Neural cell (in vitro differentiated cells): ENCODE results near the gene SLC19A1. TPM values are rescaled to one million over a fixed set of nuclear protein-coding genes. Genes with fewer than 3 reads are reported as not detected.

Source experiments
- H2AFZ ChIP-seq: fragments of 200-600, 300-800 bp; sonication (generic), shearing (Covaris generic); 2 replicates; pipeline ENCODE4 v1.6.0; 2014; ENCODE audit warnings: low read depth, mild to moderate bottlenecking, antibody characterized with exemption, low read length, moderate library complexity
- H3F3A ChIP-seq: fragments of 200-600 bp; shearing (Covaris generic); 2 replicates; pipeline ENCODE4 v1.6.1; 2016; ENCODE audit warnings: mild to moderate bottlenecking, moderate library complexity, mixed read lengths, antibody characterized with exemption, low read length; ENCODE audit not compliant: insufficient read depth, poor library complexity, severe bottlenecking
- H3K27ac ChIP-seq: fragments of 200-600, 300-800 bp; sonication (generic), shearing (Covaris generic); 2 replicates; pipeline ENCODE4 v1.5.1; 2014; ENCODE audit warnings: mild to moderate bottlenecking, low read length, moderate library complexity
- H3K27me3 ChIP-seq: fragments of 300-800, 200-600 bp; sonication (generic), shearing (Covaris generic); 2 replicates; pipeline ENCODE4 v1.6.0; 2014; ENCODE audit warnings: mild to moderate bottlenecking, low read depth, low read length, moderate library complexity; ENCODE audit not compliant: insufficient read depth
- H3K36me3 ChIP-seq: fragments of 300-800, 200-600 bp; sonication (generic), shearing (Covaris generic); 2 replicates; pipeline ENCODE4 v1.5.1; 2014; ENCODE audit warnings: mild to moderate bottlenecking, antibody characterized with exemption, low read length, moderate library complexity; ENCODE audit not compliant: insufficient read depth
- H3K4me2 ChIP-seq: fragments of 300-800, 200-600 bp; sonication (generic), shearing (Covaris generic); 2 replicates; pipeline ENCODE4 v1.6.0; 2014; ENCODE audit warnings: mild to moderate bottlenecking, low read length
- H3K4me3 ChIP-seq: fragments of 300-800, 200-600 bp; sonication (generic), shearing (Covaris generic); 2 replicates; pipeline ENCODE4 v1.5.1; 2014; ENCODE audit warnings: mild to moderate bottlenecking, low read length, moderate library complexity
- H3K79me2 ChIP-seq: fragments of 200-600 bp; shearing (Covaris generic); replicated peaks from 2 replicates; pipeline ENCODE4 v1.6.0; 2014; ENCODE audit warnings: mild to moderate bottlenecking, low read length, moderate library complexity; ENCODE audit not compliant: insufficient read depth
- H3K9ac ChIP-seq: fragments of 300-800, 200-600 bp; sonication (generic), shearing (Covaris generic); 2 replicates; pipeline ENCODE4 v1.6.1; 2016; ENCODE audit warnings: mild to moderate bottlenecking, low read length, mixed read lengths
- H3K9me2 ChIP-seq: fragments of 200-600 bp; shearing (Covaris generic); 2 replicates; pipeline ENCODE4 v1.6.1; 2016; ENCODE audit warnings: mild to moderate bottlenecking, low read length, mixed read lengths; ENCODE audit not compliant: insufficient read depth
- H3K9me3 ChIP-seq: fragments of 200-600, 300-800 bp; sonication (generic), shearing (Covaris generic); 2 replicates; pipeline ENCODE4 v1.6.1; 2016; ENCODE audit warnings: mild to moderate bottlenecking, mixed run types, low read length, moderate library complexity, mixed read lengths
- H4K20me1 ChIP-seq: fragments of 200-600 bp; shearing (Covaris generic); 2 replicates; pipeline ENCODE4 v1.6.1; 2016; ENCODE audit warnings: mild to moderate bottlenecking, mixed run types; ENCODE audit not compliant: insufficient read depth
- CTCF ChIP-seq: fragments of 450-650 bp; IDR thresholded peaks from 2 replicates; pipeline ENCODE4 v1.5.1; 2014; ENCODE audit warnings: antibody characterized with exemption, mild to moderate bottlenecking, moderate library complexity; ENCODE audit not compliant: poor library complexity, severe bottlenecking
- EP300 ChIP-seq: fragments of 450-650 bp; conservative IDR thresholded peaks from 2 replicates; pipeline ENCODE4 v1.6.1; 2014; ENCODE audit warnings: antibody characterized with exemption, mild to moderate bottlenecking, moderate library complexity; ENCODE audit not compliant: poor library complexity, severe bottlenecking
- EZH2 ChIP-seq: fragments of 200-600, 300-800 bp; shearing (Covaris generic), sonication (generic); IDR thresholded peaks from 2 replicates; pipeline ENCODE4 v1.6.1; 2014; ENCODE audit warnings: antibody characterized with exemption, low read length, borderline replicate concordance, mild to moderate bottlenecking; ENCODE audit not compliant: insufficient read depth, poor library complexity, severe bottlenecking
- MXI1 ChIP-seq: fragments of 450-650 bp; conservative IDR thresholded peaks from 2 replicates; pipeline ENCODE4 v1.6.1; 2014; ENCODE audit warnings: antibody characterized with exemption, mild to moderate bottlenecking; ENCODE audit not compliant: poor library complexity, severe bottlenecking
- POLR2AphosphoS5 ChIP-seq: IDR thresholded peaks from 2 replicates; pipeline ENCODE4 v1.6.1; 2012
- RAD21 ChIP-seq: fragments of 450-650 bp; conservative IDR thresholded peaks from 2 replicates; pipeline ENCODE4 v1.6.1; 2014; ENCODE audit warnings: antibody characterized with exemption, mild to moderate bottlenecking, moderate library complexity
- REST ChIP-seq: IDR thresholded peaks from 2 replicates; pipeline ENCODE4 v1.6.1; 2012; ENCODE audit warnings: borderline replicate concordance
- SMC3 ChIP-seq: fragments of 450-650 bp; conservative IDR thresholded peaks from 2 replicates; pipeline ENCODE4 v1.6.1; 2014; ENCODE audit warnings: antibody characterized with exemption, mild to moderate bottlenecking, moderate library complexity; ENCODE audit not compliant: poor library complexity
- TAF1 ChIP-seq: IDR thresholded peaks from 2 replicates; pipeline ENCODE4 v1.6.1; 2012; ENCODE audit warnings: low read depth
- polyA plus RNA-seq: library from polyadenylated mRNA; depleted of rRNA; stranded (reverse); fragments of >200 nt; gene quantifications from 2 replicates; pipeline ENCODE4 v1.2.3, GENCODE V29; 2014

The SLC19A1 gene
- polyA plus RNA-seq, 1 donor from 2014 or later, result 2.9 TPM

- no peaks in the 10 kb centered on the region for H3K9me3 ChIP-seq
- no peak overlapping the region for H3K4me3 ChIP-seq
- H3K36me3 ChIP-seq, result no peaks in the 10 kb centered on the region
- H3K27me3 ChIP-seq, result no peaks in the 10 kb centered on the region
- H3K9ac ChIP-seq, result no peak overlapping the region
- no peak overlapping the region for H3K27ac ChIP-seq
- no peaks in the 10 kb centered on the region for H3F3A ChIP-seq
- no peak overlapping the region for H2AFZ ChIP-seq
- no peaks in the 10 kb centered on the region for H3K9me2 ChIP-seq
- H4K20me1 ChIP-seq, result no peaks in the 10 kb centered on the region
- H3K4me2 ChIP-seq, result no peak overlapping the region
- TF ChIP-seq EZH2, result no peak
- no peak for TF ChIP-seq POLR2AphosphoS5
- no peak for TF ChIP-seq REST
- TF ChIP-seq SMC3, result no peak
- no peak for TF ChIP-seq MXI1
- no peak for TF ChIP-seq RAD21
- no peak for TF ChIP-seq TAF1
- no peaks in the 10 kb centered on the region for H3K79me2 ChIP-seq
Measured at GRCh38 chr21:45514311-45515021, 27.8 kb downstream of the SLC19A1 start.

- H3K4me3 ChIP-seq, result no peak overlapping the region
- no peaks in the 10 kb centered on the region for H3K9me2 ChIP-seq
- no peak overlapping the region for H3K9ac ChIP-seq
- H3K27ac ChIP-seq, result no peak overlapping the region
- no peak for TF ChIP-seq RAD21
- TF ChIP-seq CTCF, result no peak
- TF ChIP-seq EP300, result no peak
- TF ChIP-seq REST, result no peak
- no peak for TF ChIP-seq POLR2AphosphoS5
- no peaks in the 10 kb centered on the region for H3F3A ChIP-seq
- no peaks in the 10 kb centered on the region for H3K9me3 ChIP-seq
- H2AFZ ChIP-seq, result no peak overlapping the region
- no peaks in the 10 kb centered on the region for H3K27me3 ChIP-seq
- H4K20me1 ChIP-seq, result no peaks in the 10 kb centered on the region
- H3K4me2 ChIP-seq, result no peak overlapping the region
- no peaks in the 10 kb centered on the region for H3K79me2 ChIP-seq
- H3K36me3 ChIP-seq, result no peaks in the 10 kb centered on the region
Measured at GRCh38 chr21:45513741-45514310, 28.4 kb downstream of the SLC19A1 start.
